Fibroblast of mammary gland (primary cell): ENCODE data around the gene GLS.

Experiments used
- DNase-seq: peaks from one replicate; pipeline ENCODE4 v3.0.0-alpha.2; 2010; ENCODE audit warnings: low read depth
- H3K4me3 ChIP-seq: 2 replicates; pipeline ENCODE4 v1.5.1; 2011; ENCODE audit warnings: low read depth, mild to moderate bottlenecking, low read length, moderate library complexity; ENCODE audit not compliant: control insufficient read depth
- TF ChIP-seq, protein P1 (sequence below): conservative IDR thresholded peaks from 2 replicates; pipeline ENCODE4 v1.5.1; 2011; ENCODE audit warnings: low read depth, low read length, inconsistent platforms; ENCODE audit not compliant: control insufficient read depth, insufficient read depth

GLS gene

DNA sequence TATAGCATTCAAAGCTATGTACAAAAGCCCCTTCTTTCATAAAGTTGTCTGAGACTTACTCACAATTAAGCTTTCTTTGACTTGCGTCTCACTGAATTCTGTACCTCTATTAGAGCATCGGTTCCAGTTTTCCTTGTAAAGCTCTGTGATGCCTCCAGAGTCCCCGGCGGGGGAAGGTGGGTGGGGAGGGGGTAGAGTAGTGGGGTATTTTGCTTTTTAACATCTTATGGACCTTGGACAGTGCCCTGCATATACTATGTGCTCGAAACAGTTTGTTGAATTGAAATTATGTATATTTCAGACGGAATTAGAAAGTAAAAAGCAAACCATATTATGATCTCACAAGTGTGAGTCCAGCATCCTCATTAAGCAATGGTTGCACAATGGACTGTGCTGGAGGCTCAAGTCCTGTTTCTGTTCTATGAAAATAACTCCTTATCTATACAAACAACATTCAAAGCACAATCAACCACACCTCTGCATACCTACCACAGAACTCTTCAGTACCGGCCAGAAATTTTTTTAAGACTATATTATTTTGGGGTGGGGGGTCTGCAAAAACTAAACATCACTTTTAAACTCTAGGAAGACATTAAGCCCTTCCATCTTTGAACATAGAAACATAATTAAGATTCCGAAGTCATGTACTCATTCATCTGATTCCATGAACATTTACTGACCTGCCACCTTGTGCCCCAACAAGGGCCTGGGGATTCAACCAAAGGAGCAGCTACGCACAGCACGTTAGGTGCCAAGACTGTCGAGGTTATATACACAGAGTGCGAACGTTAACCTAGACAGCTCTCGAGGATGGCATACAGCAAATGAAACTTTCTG, 132.4 kb downstream of the GLS start:
- DNase-seq = peak; percentile 49
- TF ChIP-seq, protein P1, sequence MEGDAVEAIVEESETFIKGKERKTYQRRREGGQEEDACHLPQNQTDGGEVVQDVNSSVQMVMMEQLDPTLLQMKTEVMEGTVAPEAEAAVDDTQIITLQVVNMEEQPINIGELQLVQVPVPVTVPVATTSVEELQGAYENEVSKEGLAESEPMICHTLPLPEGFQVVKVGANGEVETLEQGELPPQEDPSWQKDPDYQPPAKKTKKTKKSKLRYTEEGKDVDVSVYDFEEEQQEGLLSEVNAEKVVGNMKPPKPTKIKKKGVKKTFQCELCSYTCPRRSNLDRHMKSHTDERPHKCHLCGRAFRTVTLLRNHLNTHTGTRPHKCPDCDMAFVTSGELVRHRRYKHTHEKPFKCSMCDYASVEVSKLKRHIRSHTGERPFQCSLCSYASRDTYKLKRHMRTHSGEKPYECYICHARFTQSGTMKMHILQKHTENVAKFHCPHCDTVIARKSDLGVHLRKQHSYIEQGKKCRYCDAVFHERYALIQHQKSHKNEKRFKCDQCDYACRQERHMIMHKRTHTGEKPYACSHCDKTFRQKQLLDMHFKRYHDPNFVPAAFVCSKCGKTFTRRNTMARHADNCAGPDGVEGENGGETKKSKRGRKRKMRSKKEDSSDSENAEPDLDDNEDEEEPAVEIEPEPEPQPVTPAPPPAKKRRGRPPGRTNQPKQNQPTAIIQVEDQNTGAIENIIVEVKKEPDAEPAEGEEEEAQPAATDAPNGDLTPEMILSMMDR = no peak
- peak overlapping the region; percentile 77 for H3K4me3 ChIP-seq

DNA sequence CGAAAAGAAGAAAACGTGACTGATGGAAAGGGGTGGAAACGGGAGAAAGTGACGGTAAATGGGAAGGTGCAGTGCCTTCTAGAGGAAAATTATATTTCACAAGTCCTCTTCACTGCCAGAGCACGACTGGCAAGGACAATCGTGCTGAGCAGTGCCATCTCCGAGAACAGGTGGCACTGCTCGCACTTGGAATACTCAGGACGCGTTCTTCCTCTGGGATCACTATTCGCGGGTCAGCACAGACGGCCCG, 133.0 kb downstream of the GLS start:
- peak; percentile 22 for DNase-seq
- TF ChIP-seq, protein P1 = no peak
- H3K4me3 ChIP-seq = peak overlapping the region; percentile 77

DNA sequence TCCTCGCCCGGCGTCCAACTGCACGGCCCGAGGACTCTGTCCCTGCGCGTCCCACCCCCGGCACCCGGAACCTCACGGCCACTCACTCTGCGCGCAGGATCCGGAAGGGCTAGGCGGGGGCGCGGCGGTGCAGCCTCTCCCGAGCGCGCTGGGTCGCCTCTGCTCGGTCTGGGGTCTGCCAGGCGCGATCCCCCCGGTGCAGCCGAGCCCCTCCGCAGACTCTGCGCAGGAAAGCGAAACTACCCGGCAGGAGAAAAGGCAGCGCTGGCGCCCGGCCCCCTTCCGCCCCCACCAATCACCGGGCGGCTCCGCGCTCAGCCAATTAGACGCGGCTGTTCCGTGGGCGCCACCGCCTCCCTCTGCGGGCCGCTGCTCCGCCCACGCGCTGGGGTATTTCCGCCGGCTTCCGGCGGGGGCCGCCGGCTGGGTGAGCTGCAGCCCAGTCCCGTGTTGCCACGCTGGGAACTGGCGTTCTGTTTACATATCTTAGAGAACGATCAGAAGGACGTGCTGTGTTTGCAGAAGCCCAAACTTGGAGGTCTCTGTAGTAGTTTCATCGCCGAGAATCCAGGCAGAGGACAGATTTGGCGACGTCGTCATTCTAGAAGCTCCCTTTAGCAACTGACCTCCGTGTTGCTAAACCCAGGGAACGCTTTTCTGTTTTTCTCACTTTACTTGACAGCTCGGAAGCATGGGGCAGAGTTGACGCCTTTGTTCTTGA, 133.5 kb downstream of the GLS start, which contains the start of gene STAT1:
Gene STAT1, minus strand, starts transcription at position 240 of the 721 bp plus-strand sequence. CDS start 4,168 bp downstream, outside the sequence.
- peak; percentile 83 for DNase-seq
- peak within 1 kb of the TSS; percentile 77 for H3K4me3 ChIP-seq
- TF ChIP-seq, protein P1 = no peak

DNA sequence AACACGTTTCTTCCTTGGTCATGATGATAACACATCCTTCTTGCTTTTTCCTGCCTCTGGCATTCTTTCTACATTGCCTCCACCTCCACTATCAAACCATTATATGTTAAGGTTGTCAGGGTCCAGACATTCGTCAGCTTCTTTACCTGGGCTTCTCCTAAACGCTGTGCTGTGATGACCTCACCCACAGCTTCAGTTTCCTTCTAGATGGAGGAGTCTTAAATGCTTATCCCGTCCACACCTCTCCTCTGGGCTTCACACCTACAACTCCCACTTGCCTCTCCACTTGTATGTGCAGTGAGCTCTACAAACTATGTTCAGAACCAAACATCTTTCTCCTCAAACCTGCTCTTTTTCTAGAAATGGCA, 134.0 kb downstream of the GLS start:
- TF ChIP-seq, protein P1 = no peak
- DNase-seq = no peak
- peak overlapping the region; percentile 77 for H3K4me3 ChIP-seq
